GM11168 (cell line): ENCODE data around the gene CNTNAP1.

Experiments
- in situ Hi-C: fragments of 300-500 bp; cut with MboI; formaldehyde crosslinking; loops from one replicate; pipeline ENCODE4 v1.12.0; 2022; ENCODE audit warnings: low sequenced_read_pairs; ENCODE audit not compliant: unreplicated experiment

CNTNAP1 gene

GRCh38 chr17:42669977-42670788, 12.1 kb upstream of the CNTNAP1 start:
- in situ Hi-C loops: loop anchor here (5.0 kb wide), 1 partner anchor 88 kb away; no protein-coding TSS in a partner anchor

DNA sequence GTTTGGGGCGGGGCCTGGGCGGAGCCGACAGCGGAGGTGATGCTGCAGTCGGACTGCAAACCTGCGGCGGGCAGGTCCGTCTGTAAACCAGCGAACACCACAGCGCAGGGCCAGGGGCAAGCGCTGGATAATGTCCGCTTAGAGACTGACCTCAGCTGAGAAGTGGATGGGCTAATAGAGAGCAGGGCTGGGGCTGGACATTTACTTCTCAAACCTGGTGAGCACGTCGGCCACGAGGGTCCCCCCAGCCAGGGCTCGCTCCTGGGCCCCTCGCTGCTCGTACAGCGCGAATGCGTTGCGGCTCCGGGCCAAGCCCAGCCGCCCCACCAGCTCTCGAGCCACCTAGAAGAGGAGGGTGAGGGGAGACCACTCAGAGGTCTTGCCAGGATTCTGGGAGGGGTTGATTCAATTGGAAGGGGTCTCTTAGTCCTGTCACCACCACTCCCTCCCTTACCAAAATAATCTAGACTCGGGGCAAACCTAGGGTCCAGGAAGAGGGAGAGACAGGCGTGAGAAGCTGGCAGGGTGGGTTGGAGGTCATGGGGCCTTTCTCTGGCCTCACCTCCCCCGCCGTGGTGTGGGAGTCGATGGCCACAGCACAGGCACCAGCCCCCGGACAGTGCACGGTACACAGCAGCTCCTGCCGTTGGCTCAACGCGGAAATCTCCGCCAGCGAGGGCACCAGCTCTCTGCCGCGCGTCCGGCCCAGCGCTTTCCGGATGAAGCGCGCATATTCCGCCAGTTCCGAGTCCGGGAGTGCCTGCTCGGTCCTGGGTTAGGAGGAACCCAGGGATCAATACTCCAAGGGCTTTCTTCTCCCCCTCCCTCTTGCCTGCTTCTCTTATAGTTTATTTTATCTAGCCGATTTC, 11.3 kb upstream of the CNTNAP1 start:
- in situ Hi-C loops: no loop called here

- in situ Hi-C loops: no loop called here
Observed at GRCh38 chr17:42672038-42672437, 10.3 kb upstream of the CNTNAP1 start.

DNA sequence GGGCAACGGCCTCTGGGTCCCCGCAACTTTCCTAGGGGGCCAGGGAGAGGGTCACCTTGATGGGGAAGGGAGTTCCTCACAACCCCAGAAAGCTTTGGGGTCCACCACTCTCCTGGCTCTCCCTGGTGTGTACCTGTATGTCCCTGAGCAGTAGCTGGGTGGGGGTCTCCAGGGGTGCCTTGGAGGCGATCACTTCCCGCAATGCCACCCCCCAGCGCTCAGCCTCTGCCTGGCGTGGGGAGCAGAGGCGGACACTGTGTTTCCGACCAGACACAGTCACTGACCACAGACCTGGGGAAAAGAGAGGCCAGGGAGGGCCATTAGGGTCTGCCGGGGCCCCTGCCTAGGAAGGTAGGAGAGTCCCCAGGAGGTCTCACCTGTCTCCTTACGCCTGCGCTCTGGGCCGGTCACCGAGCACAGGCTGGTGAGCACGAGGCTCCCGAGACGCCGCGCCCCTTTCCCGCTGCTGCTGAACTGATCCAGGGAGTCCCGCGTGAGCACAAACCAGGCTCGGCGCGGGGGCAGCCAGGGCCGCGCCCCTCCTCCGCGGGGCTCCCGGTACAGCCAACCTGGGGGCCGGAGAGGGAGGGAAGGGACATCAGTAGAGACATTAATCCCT, 9.0 kb upstream of the CNTNAP1 start:
- in situ Hi-C loops: no loop called here

- in situ Hi-C loops: no loop called here
Observed at GRCh38 chr17:42673885-42674754, 8.2 kb upstream of the CNTNAP1 start.

GRCh38 chr17:42674755-42675347, 7.5 kb upstream of the CNTNAP1 start:
- in situ Hi-C loops: no loop called here

- in situ Hi-C loops: no loop called here
Observed at GRCh38 chr17:42675348-42675964, 6.9 kb upstream of the CNTNAP1 start.

GRCh38 chr17:42675965-42676423, 6.3 kb upstream of the CNTNAP1 start:
- in situ Hi-C loops: no loop called here

- in situ Hi-C loops: no loop called here
Observed at GRCh38 chr17:42676424-42677011, 5.8 kb upstream of the CNTNAP1 start, which contains the start of gene PLEKHH3. PLEKHH3 (minus strand) TSS chr17:42676994; CDS start chr17:42676563, 431 bp downstream.

GRCh38 chr17:42677012-42677857, 5.1 kb upstream of the CNTNAP1 start:
- in situ Hi-C loops: no loop called here

- in situ Hi-C loops: no loop called here
Observed at GRCh38 chr17:42677921-42678781, 4.2 kb upstream of the CNTNAP1 start.

- in situ Hi-C loops: no loop called here
Observed at GRCh38 chr17:42678951-42679491, 3.3 kb upstream of the CNTNAP1 start.

DNA sequence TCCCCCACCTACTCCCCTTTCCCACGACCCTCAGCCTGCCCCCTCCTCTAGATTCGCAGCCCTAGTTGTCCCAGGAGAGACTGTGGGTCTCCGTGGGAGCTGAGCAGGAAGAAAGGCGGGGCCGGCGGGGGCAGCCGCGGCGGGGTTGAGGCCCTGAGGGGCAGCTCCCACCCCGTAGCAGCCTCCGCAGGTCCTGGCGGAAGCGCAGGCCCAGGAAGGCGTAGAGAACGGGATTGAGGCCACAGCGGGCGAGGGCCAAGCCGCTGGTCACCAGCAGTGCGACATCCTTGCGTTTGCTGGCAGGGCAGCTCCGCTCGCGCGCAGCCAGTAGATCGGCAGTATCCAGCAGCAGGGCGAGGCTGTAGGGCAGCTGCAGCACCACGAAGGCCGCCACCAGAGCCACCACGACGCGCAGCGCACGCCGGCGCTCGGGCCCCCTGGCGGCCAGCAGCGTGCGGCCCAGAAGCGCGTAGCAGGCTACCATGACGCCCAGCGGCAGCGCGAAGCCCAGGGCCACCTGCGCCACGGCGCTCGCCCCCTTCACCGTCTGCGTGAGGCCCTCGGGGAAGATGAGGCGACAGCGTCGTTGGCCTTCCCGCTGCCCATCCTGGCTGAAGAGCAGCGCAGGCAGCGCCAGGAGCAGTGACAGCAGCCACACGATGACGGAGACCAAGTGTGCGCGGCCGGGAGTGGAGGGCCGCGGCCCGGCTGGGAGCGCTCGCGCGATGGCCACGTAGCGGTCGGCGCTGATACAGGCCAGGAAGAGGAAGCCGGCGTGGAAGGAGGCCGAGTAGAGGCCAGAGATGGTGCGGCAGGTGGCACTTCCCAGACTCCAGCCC, 2.6 kb upstream of the CNTNAP1 start:
- in situ Hi-C loops: no loop called here

DNA sequence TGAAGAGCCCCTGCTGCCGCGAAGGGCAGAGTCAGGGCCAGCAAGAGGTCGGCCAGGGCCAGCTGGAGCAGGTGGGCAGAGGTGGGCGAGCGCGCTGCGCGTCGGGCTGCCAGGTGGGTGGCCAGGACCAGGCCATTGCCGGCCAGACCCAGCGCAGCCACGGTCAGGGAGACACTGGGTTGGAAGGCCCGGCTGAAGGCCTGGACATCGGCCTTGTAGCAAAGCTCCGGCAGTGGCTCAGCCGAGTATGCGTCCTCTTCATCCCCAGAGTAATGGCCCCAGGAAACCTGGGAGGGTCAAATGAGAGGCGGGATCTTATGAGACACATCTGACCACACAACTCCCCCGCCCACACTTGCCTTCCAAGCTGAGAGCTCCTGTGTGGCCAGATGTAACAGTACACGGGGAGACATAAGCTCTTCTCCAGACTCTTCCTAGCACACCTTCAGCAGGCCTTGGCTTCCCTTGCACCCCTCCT, 2.0 kb upstream of the CNTNAP1 start:
- in situ Hi-C loops: no loop called here

GRCh38 chr17:42682722-42683403, 532 bp downstream of the CNTNAP1 start:
- in situ Hi-C loops: no loop called here
